22Rv1 (cell line): ENCODE data around the gene TRIM71.

Source experiments
- CTCF ChIP-seq: fragments of 450-650 bp; IDR thresholded peaks from 2 replicates; pipeline ENCODE4 v1.5.1; 2017; ENCODE audit warnings: mild to moderate bottlenecking
- ZFX ChIP-seq: fragments of 450-650 bp; IDR thresholded peaks from 2 replicates; pipeline ENCODE4 v1.6.1; 2017; ENCODE audit warnings: antibody characterized with exemption, borderline replicate concordance

GRCh38 chr3:32835961-32836360, 18.2 kb downstream of the TRIM71 start:
- TF ChIP-seq CTCF (no peak), ZFX (no peak)
